ENCODE measurements around the gene FGFR2.
"Not testable (repeated sequence)": the region's sequence is repeated elsewhere in the genome, so short reads cannot be mapped to it uniquely, and the experiment has no call there.

FGFR2 gene

GRCh38 chr10:121524157-121524817 is 74.0 kb downstream of the FGFR2 start:
- DNase-seq (ENCODE audit: low read depth): no peak

GRCh38 chr10:121522831-121523230 is 75.4 kb downstream of the FGFR2 start:
- DNase-seq (ENCODE audit: low read depth): no peak

GRCh38 chr10:121521794-121522556 is 76.3 kb downstream of the FGFR2 start:
- DNase-seq (ENCODE audit: low read depth): no peak

- DNase-seq (ENCODE audit: low read depth): not testable (repeated sequence)
Observed at GRCh38 chr10:121520526-121520925, 77.7 kb downstream of the FGFR2 start.

GRCh38 chr10:121519901-121520493 is 78.2 kb downstream of the FGFR2 start:
- no peak for DNase-seq (ENCODE audit: low read depth)

- no peak for DNase-seq (ENCODE audit: low read depth)
Observed at GRCh38 chr10:121519411-121519810, 78.8 kb downstream of the FGFR2 start.

- no peak for DNase-seq (ENCODE audit: low read depth)
Observed at GRCh38 chr10:121518333-121518732, 79.9 kb downstream of the FGFR2 start.

- DNase-seq (ENCODE audit: low read depth): no peak
Observed at GRCh38 chr10:121516093-121516865, 82.0 kb downstream of the FGFR2 start.

GRCh38 chr10:121514141-121514865 is 83.9 kb downstream of the FGFR2 start:
- DNase-seq (ENCODE audit: low read depth): no peak

GRCh38 chr10:121511943-121512342 is 86.3 kb downstream of the FGFR2 start:
- DNase-seq (ENCODE audit: low read depth): no peak

GRCh38 chr10:121511460-121511859 is 86.8 kb downstream of the FGFR2 start:
- no peak for DNase-seq (ENCODE audit: low read depth)

GRCh38 chr10:121510201-121510771 is 88.0 kb downstream of the FGFR2 start:
- DNase-seq (ENCODE audit: low read depth): no peak

- DNase-seq (ENCODE audit: low read depth): no peak
Observed at GRCh38 chr10:121509796-121510195, 88.4 kb downstream of the FGFR2 start.

- DNase-seq (ENCODE audit: low read depth): no peak
Observed at GRCh38 chr10:121509112-121509511, 89.1 kb downstream of the FGFR2 start.

GRCh38 chr10:121503587-121504051 is 94.6 kb downstream of the FGFR2 start:
- no peak for DNase-seq (ENCODE audit: low read depth)

GRCh38 chr10:121501796-121502195 is 96.4 kb downstream of the FGFR2 start:
- DNase-seq (ENCODE audit: low read depth): no peak

GRCh38 chr10:121500701-121501332 is 97.4 kb downstream of the FGFR2 start:
- no peak for DNase-seq (ENCODE audit: low read depth)

GRCh38 chr10:121497513-121498470 is 100.5 kb downstream of the FGFR2 start:
- DNase-seq (ENCODE audit: low read depth): no peak

GRCh38 chr10:121495719-121496118 is 102.5 kb downstream of the FGFR2 start:
- no peak for DNase-seq (ENCODE audit: low read depth)

GRCh38 chr10:121494296-121494695 is 103.9 kb downstream of the FGFR2 start:
- no peak for DNase-seq (ENCODE audit: low read depth)

Data from stromal cell of bone marrow (primary cell).